BJ (cell line): Measurements from ENCODE around the gene AGFG2. TPM values are rescaled to one million over a fixed set of nuclear protein-coding genes. Genes with fewer than 3 reads are reported as not detected.

Experiments used
- CTCF ChIA-PET: fragments of 350-600 bp; formaldehyde crosslinking; extraction: SDS; loops from one replicate; lab custom pipeline; 2021; ENCODE audit warnings: antibody characterized with exemption, inconsistent platforms; lab: Yijun Ruan, JAX
- POLR2A ChIA-PET: fragments of 300-600 bp; sonication (Branson Sonifier 250); formaldehyde crosslinking; extraction: SDS; loops from one replicate; lab custom pipeline; 2021; ENCODE audit warnings: antibody characterized with exemption; lab: Charles Lee
- DNase-seq: peaks from one replicate; pipeline ENCODE4 v3.0.0-alpha.2; 2011; ENCODE audit warnings: low read depth
- H3K27me3 ChIP-seq: 2 replicates; pipeline ENCODE4 v1.6.0; 2011; ENCODE audit warnings: low read length; ENCODE audit not compliant: control insufficient read depth, insufficient read depth
- H3K36me3 ChIP-seq: 2 replicates; pipeline ENCODE4 v1.5.1; 2011; ENCODE audit warnings: low read length; ENCODE audit not compliant: control insufficient read depth, insufficient read depth
- H3K4me3 ChIP-seq: 2 replicates; pipeline ENCODE4 v1.5.1; 2011; ENCODE audit warnings: low read depth, mild to moderate bottlenecking, control low read depth, low read length
- CTCF ChIP-seq: IDR thresholded peaks from 2 replicates; pipeline ENCODE4 v1.5.1; 2011; ENCODE audit warnings: low read depth, mild to moderate bottlenecking, control low read depth, inconsistent platforms, low read length, moderate library complexity; ENCODE audit not compliant: insufficient read depth
- polyA minus RNA-seq: library from RNA; depleted of rRNA, polyadenylated mRNA; stranded (reverse); fragments of >200 nt; gene quantifications from 2 replicates; pipeline ENCODE4 v1.2.3, GENCODE V29; 2011; rRNA and poly(A)+ RNA removed
- polyA plus RNA-seq: library from polyadenylated mRNA; depleted of rRNA; stranded (reverse); fragments of >200 nt; gene quantifications from 2 replicates; pipeline ENCODE4 v1.2.3, GENCODE V29; 2011; rRNA removed

Gene AGFG2
- 6.3 and 10.9 TPM in 2 replicates for polyA plus RNA-seq
- polyA minus RNA-seq: 4.2 and 7.7 TPM in 2 replicates

GRCh38 chr7:100538654-100539435 is at the start of gene AGFG2:
Gene AGFG2, plus strand, starts transcription at chr7:100539203. Its CDS starts 144 bp downstream, at chr7:100539347.
- DNase-seq: peak; percentile 99

DNA sequence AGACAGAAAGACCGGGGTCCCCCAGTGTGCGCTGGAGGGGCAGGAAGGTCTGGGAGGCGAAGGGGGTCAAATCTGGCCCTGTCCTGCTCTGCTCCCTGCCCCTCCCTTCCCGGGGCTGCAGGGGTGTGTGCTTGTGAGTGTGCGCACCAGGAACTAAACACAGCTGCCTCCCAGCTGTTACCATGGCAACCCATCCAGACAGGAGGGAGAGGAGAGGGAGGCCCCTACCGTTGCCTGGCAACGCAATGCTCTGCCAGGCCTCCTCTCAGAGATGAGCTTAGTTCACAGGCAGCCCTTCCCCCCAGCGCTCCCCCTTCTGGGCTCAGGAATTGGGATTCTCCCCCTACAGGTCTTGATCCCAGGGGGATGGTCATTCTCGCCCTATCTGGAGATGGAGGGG is 49.2 kb upstream of the AGFG2 start:
- ChIA-PET CTCF (no interaction called here), POLR2A (no interaction called here)
- peaks cover 1% of the 10 kb centered on the region; the same call in 1 of the 2 replicates for H3K27me3 ChIP-seq
- H3K4me3 ChIP-seq: no peak overlapping the region
- H3K36me3 ChIP-seq: no peaks in the 10 kb centered on the region
- no peak for TF ChIP-seq CTCF
- DNase-seq: peak; percentile 50

More at GRCh38 chr7:100538654-100539435, at the start of gene AGFG2:
- TF ChIP-seq CTCF: no peak
- Histone ChIP-seq H3K36me3 (no peaks in the 10 kb centered on the region), H3K27me3 (no peaks in the 10 kb centered on the region), H3K4me3 (peak within 1 kb of the TSS; percentile 80)
- ChIA-PET POLR2A (interaction anchor here (0.5 to 0.6 kb wide), 2 partner anchors 18 to 152 kb away, joined by 4 to 7 read pairs; no protein-coding TSS in a partner anchor), CTCF (interaction anchor here (1.2 to 1.3 kb wide), 2 partner anchors 21 to 30 kb away, joined by 4 to 5 read pairs; no protein-coding TSS in a partner anchor)

GRCh38 chr7:100490483-100491191 is 48.4 kb upstream of the AGFG2 start:
- no peak overlapping the region for H3K4me3 ChIP-seq
- no peak for DNase-seq
- POLR2A ChIA-PET: no interaction called here
- TF ChIP-seq CTCF: no peak
- CTCF ChIA-PET: no interaction called here
- H3K36me3 ChIP-seq: no peaks in the 10 kb centered on the region
- H3K27me3 ChIP-seq: peaks cover 1% of the 10 kb centered on the region; the same call in 1 of the 2 replicates

DNA sequence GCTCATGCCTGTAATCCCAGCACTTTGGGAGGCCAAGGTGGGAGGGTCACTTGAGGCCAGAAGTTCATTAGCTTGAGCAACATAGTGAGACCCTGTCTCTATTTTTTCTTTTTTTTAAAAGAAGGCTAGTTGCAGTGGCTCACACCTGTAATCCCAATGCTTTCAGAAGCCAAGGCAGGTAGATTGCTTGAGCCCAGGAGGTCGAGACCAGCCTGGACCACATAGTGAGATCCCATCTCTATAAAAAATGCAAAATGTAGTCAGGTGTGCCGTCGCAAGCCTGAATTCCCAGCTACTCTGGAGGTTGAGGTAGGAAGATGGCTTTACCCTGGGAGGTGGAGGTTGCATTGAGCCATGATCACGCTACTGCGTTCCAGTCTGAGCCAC is 47.8 kb upstream of the AGFG2 start:
- H3K4me3 ChIP-seq: no peak overlapping the region
- no peak for DNase-seq
- H3K36me3 ChIP-seq: no peaks in the 10 kb centered on the region
- TF ChIP-seq CTCF: no peak
- ChIA-PET CTCF (interaction anchor here (1.2 kb wide), 1 partner anchor 8 kb away, joined by 6 read pairs; no protein-coding TSS in a partner anchor), POLR2A (interaction anchor here (0.6 kb wide), 1 partner anchor 340 kb away, joined by 3 read pairs; no protein-coding TSS in a partner anchor)
- peaks cover 1% of the 10 kb centered on the region; the same call in 1 of the 2 replicates for H3K27me3 ChIP-seq
